Stimulated activated CD8-positive, alpha-beta memory T cell treated with anti-CD3 and anti-CD28 coated beads, Interleukin-7, amount 100 ng/mL, for 1 hour (primary cell): ENCODE measurements around the gene HACD4.
"Not testable (repeated sequence)": the region's sequence is repeated elsewhere in the genome, so short reads cannot be mapped to it uniquely, and the experiment has no call there.

Experiments
- DNase-seq, 2 donors: peaks; one replicate each; pipeline ENCODE4 v3.0.0-alpha.2; 2020; ENCODE audit warnings: low read depth in 2 of 2

HACD4 gene

GRCh38 chr9:21016701-21017491 is 14.5 kb downstream of the HACD4 start:
- no peak for DNase-seq

- DNase-seq, result no peak
Measured at GRCh38 chr9:21015995-21016394, 15.4 kb downstream of the HACD4 start.

DNA sequence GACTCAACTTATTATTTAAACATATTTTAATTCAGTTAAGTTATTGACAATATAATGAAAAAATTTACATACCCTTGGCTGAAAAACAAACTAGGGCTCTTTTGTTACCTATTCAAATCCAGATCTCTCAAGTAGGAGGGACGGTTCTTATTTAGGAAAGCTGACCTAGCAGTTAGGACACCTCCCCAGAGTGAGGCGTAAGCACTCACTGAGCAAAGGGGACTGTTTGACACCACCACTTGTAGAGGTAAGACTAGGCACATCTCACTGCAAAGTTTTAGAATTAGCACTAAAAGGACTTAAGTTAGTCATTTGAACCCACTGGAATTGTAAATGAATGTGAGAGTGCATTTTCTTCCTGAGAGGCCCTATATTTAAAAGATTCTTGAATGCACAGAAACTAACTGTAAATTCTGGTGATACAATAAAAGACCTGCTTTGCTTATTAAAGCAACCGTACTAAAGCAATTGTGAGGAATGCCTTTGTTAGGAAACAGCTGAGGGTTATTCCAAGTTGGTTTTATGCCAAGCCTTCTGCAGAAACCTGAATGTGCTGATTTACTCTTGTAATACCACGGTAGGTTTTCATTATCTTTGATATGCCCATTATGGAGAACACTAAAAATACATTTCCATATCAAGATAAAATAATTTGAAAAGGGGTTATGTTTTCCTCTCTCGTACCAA is 16.2 kb downstream of the HACD4 start:
- no peak for DNase-seq

DNA sequence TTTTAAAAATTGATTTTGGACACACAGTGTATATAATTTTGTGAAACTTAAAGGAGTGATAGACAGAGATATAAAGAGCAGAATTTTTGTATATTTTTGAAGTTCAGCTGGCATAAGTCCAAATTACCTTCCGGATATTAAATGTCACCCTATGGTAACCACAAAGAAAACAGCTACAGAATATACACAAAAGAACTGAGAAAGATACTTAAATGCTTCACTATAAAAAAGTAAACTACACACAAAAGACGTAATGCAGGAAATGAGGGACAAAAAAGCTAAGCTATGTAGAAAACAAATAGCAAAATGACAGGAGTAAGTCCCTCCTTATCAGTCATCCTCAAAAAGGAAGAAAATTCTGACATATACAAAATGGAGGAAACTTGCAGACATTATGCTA is 29.4 kb downstream of the HACD4 start:
- no peak for DNase-seq

- DNase-seq, result no peak
Measured at GRCh38 chr9:21001581-21001980, 29.9 kb downstream of the HACD4 start.

DNA sequence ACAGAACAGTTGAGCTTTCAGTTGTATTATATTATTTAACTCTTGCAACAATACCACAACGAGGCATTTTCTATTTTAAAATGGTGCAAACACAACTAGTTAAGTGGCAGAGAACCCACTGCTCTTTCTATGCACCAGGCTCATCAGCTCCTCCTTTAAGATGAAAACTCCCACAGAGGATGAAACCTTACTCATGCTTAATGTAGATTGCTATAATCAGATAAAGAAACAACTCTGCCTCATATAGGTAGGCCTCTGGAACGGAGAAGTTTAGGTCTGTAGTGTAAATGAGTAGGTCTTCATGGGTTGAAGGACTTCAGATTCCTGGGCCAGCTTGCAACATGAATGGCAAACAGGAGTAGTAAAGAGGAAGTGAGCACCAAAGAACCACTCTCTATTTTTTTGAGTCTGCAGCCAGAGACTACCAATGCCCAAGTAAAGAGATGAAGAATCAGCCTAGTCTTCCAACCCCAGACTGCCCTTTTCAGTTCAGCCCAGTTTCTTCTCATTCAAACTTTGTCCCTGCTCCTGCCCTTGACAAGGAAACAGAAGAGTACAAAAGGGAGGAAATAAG is 33.9 kb downstream of the HACD4 start:
- DNase-seq, result no peak

DNA sequence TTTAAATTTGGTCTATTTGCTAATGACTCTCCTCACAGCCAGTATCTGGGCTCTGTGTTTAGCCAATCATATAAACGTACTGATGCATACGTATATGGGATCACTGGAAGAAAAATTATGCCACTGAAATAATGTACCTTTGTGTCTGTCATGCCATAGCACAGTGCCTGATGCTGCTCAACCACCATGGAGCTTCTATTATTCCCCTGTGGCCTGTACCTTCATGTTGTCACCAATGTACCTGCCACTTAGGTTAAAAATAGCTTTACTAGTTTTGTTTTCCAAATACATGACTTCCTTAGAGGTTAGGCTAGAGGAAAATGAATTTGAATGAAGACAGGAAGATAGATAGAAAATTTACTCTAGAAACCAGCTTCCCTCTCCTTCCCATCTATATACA is 34.6 kb downstream of the HACD4 start:
- no peak for DNase-seq

DNA sequence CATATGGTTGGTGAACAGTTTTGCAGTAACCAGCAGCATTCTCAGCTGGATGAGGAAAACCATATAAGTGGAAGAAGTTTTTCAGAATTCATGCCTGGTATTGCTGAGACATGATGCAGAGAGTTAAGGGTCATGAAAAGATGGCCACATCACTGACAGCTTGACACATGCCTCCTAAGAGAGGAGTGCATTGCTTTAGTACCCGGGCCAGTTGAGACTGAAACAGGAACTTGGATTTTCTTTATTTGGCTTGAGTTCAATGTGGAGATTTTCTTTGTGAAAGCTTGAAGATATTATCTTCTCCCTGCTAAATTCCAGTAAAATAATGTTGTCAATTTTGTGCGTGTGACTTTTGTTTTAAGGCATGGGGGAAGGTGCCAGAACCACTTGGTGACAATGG is 35.8 kb downstream of the HACD4 start:
- DNase-seq, result no peak

GRCh38 chr9:20994486-20994885 is 37.0 kb downstream of the HACD4 start:
- no peak for DNase-seq

DNA sequence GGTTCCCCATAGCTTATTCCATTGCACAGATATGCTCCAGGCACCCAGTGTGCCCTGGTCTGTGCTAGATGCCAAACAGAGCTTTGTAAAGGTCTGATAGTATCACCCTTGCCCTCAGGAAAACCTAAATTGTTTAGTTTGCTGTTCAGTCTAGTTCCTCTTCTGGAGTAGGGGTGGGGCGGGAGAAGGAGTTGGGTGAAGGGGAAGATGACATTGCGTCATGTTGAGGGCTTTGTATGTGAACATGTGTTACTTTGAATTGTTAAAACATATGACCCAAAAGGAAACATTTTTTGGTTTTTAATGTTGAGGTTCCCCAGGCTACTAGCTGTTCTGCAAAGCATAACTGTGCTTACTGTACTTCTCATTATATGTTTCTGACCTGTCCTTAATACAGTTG is 40.6 kb downstream of the HACD4 start:
- no peak for DNase-seq

DNA sequence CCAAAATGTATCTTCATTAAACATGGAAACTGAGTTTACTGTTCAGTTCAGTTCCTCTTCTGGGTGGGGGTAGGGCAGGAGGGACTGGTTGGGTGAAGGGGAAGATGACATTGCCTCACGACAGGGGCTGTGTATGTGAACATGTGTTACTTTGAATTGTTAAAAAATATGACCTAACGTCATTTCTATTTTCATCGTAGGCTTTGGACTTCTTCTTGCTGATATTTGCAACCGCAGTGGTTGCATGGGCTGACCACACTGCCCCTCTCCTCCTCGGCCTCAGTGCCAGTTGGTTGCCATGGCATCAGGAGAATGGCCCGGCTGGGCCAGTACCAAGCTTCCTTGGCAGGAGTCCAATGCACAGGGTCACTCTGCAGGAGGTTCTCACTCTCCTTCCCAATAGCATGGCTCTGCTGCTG is 41.5 kb downstream of the HACD4 start:
- no peak for DNase-seq

GRCh38 chr9:20988671-20989315 is 42.6 kb downstream of the HACD4 start:
- DNase-seq, result no peak

GRCh38 chr9:20988061-20988460 is 43.4 kb downstream of the HACD4 start:
- DNase-seq, result no peak

DNA sequence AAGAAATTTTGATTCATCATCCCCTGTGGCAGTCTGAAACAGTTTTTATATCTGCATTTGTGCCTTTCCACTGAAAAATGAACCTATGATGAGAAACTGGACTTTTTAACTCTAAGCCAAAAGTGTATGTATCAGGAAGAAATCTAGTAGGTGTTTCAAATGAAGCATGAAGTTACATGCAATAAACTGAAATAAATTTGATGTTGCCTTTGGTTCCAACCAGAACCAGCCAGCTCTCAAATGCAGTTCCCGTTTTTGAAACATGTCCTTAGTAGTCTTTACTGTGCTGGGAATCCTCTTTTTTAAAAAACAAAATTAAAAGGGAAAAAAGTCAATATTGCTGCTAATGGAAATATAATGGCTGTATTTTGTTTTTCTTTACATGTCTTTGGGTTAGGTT is 43.9 kb downstream of the HACD4 start:
- DNase-seq, result no peak

- no peak for DNase-seq
Measured at GRCh38 chr9:20985851-20986600, 45.4 kb downstream of the HACD4 start.

GRCh38 chr9:20984506-20984905 is 46.9 kb downstream of the HACD4 start:
- no peak for DNase-seq

- no peak for DNase-seq
Measured at GRCh38 chr9:20981486-20981885, 50.0 kb downstream of the HACD4 start.

DNA sequence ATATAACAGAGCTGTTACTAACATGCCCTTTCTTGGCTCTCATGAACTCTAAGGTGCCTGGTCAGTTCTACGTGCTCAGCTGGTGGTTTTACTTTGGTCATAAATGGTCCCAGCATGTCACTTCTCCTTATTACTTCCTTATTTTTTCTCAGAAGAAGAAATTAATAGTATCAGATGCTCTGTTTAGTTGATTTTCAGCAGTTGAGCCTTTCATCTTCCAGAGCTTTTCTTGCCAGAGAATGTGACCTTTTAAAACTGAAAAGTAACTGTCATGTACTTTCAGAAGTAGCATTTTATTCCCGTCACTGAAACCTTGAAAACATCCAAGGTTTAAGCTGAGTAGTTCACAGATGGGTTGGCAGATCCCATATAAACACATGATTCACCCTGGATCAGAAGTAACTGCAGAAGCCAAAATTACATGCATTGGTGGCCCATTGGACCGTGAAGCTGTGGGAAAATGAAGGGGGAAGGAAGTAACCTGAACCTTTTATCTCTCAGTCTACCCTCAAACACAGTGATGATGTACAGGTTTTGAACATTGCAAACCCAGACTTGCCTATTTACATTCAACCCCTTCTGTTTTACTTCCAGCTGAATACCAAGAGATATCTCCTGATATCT is 50.5 kb downstream of the HACD4 start:
- DNase-seq, result no peak

GRCh38 chr9:20978249-20978648 is 53.2 kb downstream of the HACD4 start:
- no peak for DNase-seq

DNA sequence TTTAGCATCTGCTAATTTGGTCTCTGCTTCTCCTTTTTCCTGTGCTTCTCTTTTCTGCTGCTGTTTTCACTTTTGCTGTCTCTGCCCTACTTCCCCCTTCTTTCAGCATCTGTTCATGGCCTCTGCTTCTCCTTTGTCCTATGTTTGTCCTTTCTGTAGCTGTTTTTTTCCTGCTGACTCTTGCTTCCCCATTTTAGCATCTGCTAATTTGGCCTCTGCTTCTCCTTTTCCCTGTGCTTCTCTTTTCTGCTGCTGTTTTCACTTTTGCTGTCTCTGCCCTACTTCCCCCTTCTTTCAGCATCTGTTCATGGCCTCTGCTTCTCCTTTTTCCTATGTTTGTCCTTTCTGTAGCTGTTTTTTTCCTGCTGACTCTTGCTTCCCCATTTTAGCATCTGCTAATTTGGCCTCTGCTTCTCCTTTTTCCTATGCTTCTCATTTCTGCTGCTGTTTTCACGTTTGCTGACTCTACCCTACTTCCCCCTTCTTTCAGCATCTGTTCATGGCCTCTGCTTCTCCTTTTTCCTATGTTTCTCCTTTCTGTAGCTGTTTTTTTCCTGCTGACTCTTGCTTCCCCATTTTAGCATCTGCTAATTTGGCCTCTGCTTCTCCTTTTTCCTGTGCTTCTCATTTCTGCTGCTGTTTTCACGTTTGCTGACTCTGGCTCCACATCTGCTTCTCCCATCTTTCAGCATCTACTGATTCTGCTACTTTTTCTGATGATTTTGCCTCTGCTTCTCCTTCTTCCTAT is 57.1 kb downstream of the HACD4 start:
- DNase-seq, result not testable (repeated sequence)
